GM19397 (cell line): ENCODE measurements around the gene ABCC8.
A peak's percentile ranks its signal among the peaks of the same experiment; 100 is the strongest.

Experiments
- ATAC-seq: cut with Tn5 transposase; IDR thresholded peaks from one replicate; pipeline ENCODE4 v1.9.1; 2021; ENCODE audit warnings: mild to moderate bottlenecking, moderate library complexity; ENCODE audit not compliant: unreplicated experiment

The ABCC8 gene

GRCh38 chr11:17406818-17407149, 69.9 kb downstream of the ABCC8 start:
- ATAC-seq: no peak

GRCh38 chr11:17406082-17406817, 70.4 kb downstream of the ABCC8 start:
- ATAC-seq: no peak

GRCh38 chr11:17405232-17406005, 71.2 kb downstream of the ABCC8 start:
- ATAC-seq: peak; percentile 50

- no peak for ATAC-seq
These were observed 72.5 kb downstream of the ABCC8 start for GRCh38 chr11:17403980-17404759.

GRCh38 chr11:17402486-17402885, 74.2 kb downstream of the ABCC8 start:
- no peak for ATAC-seq

- ATAC-seq: no peak
These were observed 74.8 kb downstream of the ABCC8 start for GRCh38 chr11:17401841-17402240.

GRCh38 chr11:17401316-17401715, 75.3 kb downstream of the ABCC8 start:
- ATAC-seq: no peak

GRCh38 chr11:17400048-17400775, 76.4 kb downstream of the ABCC8 start:
- no peak for ATAC-seq

- no peak for ATAC-seq
These were observed 77.4 kb downstream of the ABCC8 start for GRCh38 chr11:17399236-17399635.

- no peak for ATAC-seq
These were observed 79.2 kb downstream of the ABCC8 start for GRCh38 chr11:17397311-17398002.

GRCh38 chr11:17396598-17397310, 79.9 kb downstream of the ABCC8 start:
- no peak for ATAC-seq

GRCh38 chr11:17395978-17396377, 80.7 kb downstream of the ABCC8 start:
- ATAC-seq: no peak

- no peak for ATAC-seq
These were observed 81.1 kb downstream of the ABCC8 start for GRCh38 chr11:17395554-17395961.

- no peak for ATAC-seq
These were observed 81.8 kb downstream of the ABCC8 start for GRCh38 chr11:17394743-17395390.

GRCh38 chr11:17393472-17393871, 83.2 kb downstream of the ABCC8 start:
- no peak for ATAC-seq

- ATAC-seq: no peak
These were observed 83.8 kb downstream of the ABCC8 start for GRCh38 chr11:17392872-17393271.

GRCh38 chr11:17391493-17392355, 84.9 kb downstream of the ABCC8 start:
- ATAC-seq: no peak

GRCh38 chr11:17389957-17390649, 86.5 kb downstream of the ABCC8 start:
- ATAC-seq: no peak
